HG03280 (cell line): ENCODE results near the gene ST6GALNAC3.

Experiments used
- ATAC-seq: cut with Tn5 transposase; IDR thresholded peaks from one replicate; pipeline ENCODE4 v1.9.1; 2021; ENCODE audit warnings: mild to moderate bottlenecking, moderate library complexity; ENCODE audit not compliant: unreplicated experiment

Gene ST6GALNAC3

GRCh38 chr1:76186554-76187170 is 112.1 kb downstream of the ST6GALNAC3 start:
- ATAC-seq = no peak

GRCh38 chr1:76187436-76187835 is 112.9 kb downstream of the ST6GALNAC3 start:
- no peak for ATAC-seq

GRCh38 chr1:76189310-76189709 is 114.8 kb downstream of the ST6GALNAC3 start:
- ATAC-seq = no peak

- peak; percentile 69 for ATAC-seq
Measured at GRCh38 chr1:76190749-76191424, 116.3 kb downstream of the ST6GALNAC3 start.

DNA sequence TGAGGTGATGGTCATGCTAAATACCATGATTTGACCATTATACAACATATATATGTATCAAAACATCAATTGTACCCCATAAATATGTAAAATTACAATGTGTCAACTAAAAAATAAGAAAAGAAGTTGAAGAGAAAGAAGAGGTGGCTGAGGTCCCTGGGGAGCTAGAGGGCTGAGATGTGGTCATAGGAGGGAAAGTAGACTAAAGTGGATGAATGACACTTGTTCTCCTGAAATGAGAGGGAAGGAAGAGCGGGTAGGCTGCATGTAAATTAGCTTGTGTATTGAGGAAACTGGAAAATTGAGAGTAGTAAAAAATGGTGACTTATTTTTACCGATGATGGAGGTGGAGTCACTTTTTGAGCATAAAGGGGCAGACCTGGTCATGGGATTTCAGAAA is 117.0 kb downstream of the ST6GALNAC3 start:
- ATAC-seq = no peak

GRCh38 chr1:76198452-76198851 is 123.9 kb downstream of the ST6GALNAC3 start:
- no peak for ATAC-seq

DNA sequence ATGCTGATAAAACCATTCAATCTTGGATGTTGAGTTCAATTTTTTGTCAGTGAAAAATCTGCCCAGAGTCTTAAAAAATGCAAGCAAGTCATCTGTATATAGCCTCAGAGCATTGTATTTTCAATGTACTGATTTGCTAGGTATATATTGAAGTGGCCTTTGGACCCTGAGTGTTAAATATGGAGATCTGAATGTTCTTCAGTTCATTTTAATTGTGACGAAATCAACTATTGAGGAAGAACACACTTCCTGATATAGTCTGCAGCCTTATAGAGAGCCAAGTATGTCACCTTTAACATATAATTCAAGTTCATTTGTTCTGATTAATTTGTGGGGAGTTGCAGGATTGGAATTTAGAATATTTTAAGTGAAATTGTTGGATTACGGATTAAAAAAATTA is 128.1 kb downstream of the ST6GALNAC3 start:
- no peak for ATAC-seq

- ATAC-seq = no peak
Measured at GRCh38 chr1:76203127-76203526, 128.6 kb downstream of the ST6GALNAC3 start.

DNA sequence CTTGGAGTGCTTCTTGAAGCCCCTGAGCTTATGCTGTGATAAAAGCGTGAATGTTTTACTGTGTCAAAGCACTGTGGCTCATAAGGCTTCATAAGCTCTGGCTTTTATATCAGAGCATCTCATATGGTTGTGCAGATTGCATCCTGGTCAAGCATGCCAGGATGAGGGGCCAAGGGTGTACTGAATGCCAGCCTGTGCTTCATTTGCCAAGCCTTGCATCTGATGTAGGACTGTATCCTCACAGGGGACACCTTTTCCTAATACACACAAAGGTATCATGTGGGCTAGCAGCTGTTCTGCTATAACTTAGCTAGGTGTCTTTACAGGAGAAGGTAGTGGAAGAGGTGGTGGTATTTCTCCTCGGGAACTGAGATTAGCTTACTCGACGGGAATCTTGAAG is 134.7 kb downstream of the ST6GALNAC3 start:
- ATAC-seq = no peak

- no peak for ATAC-seq
Measured at GRCh38 chr1:76209648-76210047, 135.1 kb downstream of the ST6GALNAC3 start.

- ATAC-seq = no peak
Measured at GRCh38 chr1:76210160-76210559, 135.6 kb downstream of the ST6GALNAC3 start.

- no peak for ATAC-seq
Measured at GRCh38 chr1:76218888-76219287, 144.3 kb downstream of the ST6GALNAC3 start.

GRCh38 chr1:76219366-76219818 is 144.8 kb downstream of the ST6GALNAC3 start:
- no peak for ATAC-seq

DNA sequence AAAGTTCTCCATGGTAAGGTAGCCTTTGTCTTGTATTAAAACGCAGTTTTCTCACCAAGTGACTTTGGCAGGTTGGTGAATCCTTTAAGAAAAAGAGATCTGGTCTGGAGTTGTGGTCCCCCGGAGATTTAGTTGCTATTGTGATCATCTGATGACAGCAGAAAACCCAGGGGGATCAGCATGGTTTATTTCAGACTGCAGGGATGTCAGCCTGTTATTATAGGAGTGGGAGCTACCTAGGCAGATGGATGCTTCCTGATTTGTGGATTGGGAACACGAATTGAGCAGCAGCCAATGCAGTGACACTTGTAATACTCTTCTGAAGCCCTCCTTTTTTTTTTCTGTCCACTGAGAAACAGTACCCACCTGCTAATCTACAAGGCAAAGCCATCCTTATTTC is 150.2 kb downstream of the ST6GALNAC3 start:
- no peak for ATAC-seq

DNA sequence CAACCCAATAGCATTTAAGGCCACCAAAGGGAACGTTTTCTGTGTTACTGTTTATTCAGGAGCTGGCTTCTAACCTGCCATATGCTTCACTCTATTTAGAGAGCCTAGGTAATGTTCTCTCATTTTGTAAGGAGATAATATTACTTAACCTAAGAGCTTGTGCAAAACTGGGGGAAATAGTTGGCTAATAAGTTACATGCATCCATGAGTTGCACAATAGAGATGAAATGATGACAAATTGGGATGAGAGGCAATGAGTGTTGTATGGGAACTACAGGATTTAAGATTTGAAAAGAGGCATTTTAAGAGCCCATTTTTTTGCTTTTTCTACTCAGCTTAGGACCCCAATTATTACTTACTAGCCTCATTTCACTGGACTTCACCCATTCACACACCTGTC is 151.0 kb downstream of the ST6GALNAC3 start:
- ATAC-seq = no peak

GRCh38 chr1:76227621-76228020 is 153.1 kb downstream of the ST6GALNAC3 start:
- no peak for ATAC-seq

GRCh38 chr1:76229279-76230005 is 154.9 kb downstream of the ST6GALNAC3 start:
- no peak for ATAC-seq

GRCh38 chr1:76230842-76231281 is 156.3 kb downstream of the ST6GALNAC3 start:
- no peak for ATAC-seq

GRCh38 chr1:76231320-76231719 is 156.8 kb downstream of the ST6GALNAC3 start:
- ATAC-seq = no peak

GRCh38 chr1:76232666-76233065 is 158.1 kb downstream of the ST6GALNAC3 start:
- no peak for ATAC-seq

GRCh38 chr1:76234061-76234460 is 159.5 kb downstream of the ST6GALNAC3 start:
- ATAC-seq = no peak

DNA sequence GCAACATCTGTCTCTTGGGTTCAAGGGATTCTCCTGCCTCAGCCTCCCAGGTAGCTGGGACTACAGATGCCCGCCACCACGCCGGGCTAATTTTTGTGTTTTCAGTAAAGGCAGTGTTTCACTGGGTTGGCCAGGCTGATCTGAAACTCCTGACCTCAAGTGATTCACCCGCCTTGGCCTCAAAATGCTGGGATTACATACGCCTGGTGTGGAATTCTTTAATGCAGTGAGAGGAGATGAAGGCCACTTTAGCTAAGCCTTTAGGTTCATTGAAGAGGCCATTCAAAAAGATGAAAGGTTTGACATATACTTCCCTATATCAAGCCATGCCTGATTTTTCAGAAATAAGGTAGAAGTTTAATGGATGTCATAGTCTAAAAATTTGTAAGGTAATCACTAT is 162.7 kb downstream of the ST6GALNAC3 start:
- no peak for ATAC-seq
